HG03135 (cell line): ENCODE data around the gene TOX2.

Experiments
- ATAC-seq: cut with Tn5 transposase; IDR thresholded peaks from one replicate; pipeline ENCODE4 v1.9.1; 2021; ENCODE audit warnings: mild to moderate bottlenecking, moderate library complexity; ENCODE audit not compliant: unreplicated experiment

The TOX2 gene

GRCh38 chr20:43994486-43995100, 79.9 kb downstream of the TOX2 start:
- ATAC-seq: no peak

- ATAC-seq: no peak
These were observed 81.0 kb downstream of the TOX2 start for GRCh38 chr20:43995645-43996044.

DNA sequence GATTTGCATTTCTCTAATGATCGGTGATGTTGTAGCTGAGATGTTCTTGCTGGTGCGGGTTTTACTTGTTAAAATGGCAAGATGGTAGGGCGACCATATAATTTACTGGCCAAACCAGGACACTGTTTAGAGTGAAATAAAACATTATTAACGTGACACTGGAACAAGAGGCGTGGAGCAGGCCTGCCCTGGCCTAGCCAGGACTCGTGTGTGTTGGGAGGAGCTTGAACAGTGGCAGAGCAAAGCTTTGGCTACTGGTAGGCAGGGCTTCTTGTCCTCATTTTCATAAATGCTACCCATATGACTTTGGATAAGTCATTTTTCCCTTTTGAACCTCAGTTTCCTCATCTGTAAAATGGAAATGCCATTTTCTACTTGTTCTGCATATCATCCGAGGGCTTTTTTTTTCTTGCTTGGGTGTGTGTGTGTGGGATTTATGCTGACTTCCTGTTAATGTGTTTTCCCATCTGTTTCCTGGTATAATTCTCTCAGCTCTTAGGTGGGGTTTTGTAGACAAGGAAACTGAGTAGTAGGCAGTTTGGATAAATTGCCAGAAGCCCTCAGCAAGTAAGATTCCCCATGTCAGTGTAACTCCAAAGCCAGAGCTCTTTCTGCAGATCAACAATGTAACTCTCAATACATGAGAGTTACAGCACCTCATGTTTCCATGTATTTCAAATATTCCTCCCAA, 81.7 kb downstream of the TOX2 start:
- no peak for ATAC-seq

DNA sequence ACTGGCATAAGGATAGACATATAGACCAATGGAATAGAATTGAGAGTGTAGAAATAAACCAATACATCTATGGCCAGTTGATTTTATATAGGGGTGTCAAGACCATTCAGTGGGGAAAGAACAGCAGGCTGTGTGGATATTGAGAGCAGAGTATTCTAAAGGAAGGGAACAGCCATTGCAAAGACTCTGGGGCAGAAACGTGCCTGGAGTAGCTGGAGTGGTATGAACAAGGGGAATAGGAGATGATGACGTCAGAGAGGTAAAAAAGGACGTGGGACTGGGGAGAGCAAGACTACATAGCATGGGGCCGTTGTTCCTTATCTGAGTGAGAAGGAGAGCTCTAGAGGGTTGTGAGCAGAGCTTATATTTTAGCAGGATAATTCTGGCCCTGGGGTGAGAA, 85.2 kb downstream of the TOX2 start:
- ATAC-seq: no peak

DNA sequence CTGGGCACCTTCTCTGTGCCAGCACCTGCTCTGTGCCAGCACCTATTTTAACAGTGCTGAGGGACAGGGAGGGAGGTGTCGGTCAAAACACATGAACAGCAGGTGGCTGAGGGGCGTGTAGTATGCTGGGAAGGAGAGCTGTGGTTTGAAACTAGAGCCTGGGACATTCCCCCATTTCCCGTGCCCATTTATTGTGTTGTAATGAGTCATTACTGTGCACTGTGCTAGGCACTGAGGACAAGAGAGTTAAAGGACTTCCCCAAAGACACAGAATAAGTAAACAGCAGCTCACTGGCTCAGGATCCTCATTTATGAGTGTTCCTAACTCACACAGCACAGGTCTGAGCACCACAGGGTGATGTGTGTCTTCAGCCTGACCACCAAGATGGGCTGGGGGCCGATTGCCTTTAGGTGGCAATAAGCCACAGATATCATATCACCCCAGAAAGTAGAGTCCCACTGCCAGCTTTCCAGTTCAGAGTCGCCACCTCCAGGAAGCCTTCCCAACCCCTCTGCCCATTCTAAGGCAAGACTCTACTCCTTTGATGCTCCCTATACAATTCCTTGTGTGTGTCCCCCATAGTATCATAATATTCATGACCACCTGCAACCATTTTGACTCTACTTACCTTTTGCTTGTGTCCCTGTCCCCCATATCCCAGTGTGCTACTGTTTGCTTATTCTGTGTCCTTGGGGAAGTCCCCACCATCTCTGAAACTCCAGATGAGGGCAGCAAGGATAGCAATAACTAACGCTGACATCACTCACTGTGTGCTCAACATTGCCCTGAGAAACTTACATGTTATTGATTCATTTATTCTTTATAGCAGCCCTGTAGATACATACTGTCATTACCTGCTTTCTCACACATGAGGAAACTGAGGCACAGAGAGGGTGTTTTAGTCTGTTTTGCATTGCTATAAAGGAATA, 87.3 kb downstream of the TOX2 start:
- ATAC-seq: no peak

DNA sequence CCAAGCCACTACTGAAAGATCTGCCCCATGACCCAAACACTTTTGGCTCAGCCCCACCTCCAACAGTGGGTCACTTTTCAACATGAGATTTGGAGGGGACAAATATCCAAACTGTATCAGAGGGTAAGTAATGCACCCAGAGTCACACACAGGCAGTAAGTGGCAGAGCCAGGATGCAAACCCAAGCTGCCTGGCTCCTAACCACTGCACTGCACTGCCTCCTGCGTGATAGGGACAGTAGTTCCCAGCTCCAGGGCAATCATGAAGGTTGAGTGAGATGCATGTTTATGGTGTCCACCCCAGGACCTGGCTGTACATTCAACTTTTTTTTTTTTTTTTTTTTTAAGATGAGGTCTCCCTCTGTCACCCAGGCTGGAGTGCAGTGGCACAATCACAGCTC, 88.2 kb downstream of the TOX2 start:
- no peak for ATAC-seq

DNA sequence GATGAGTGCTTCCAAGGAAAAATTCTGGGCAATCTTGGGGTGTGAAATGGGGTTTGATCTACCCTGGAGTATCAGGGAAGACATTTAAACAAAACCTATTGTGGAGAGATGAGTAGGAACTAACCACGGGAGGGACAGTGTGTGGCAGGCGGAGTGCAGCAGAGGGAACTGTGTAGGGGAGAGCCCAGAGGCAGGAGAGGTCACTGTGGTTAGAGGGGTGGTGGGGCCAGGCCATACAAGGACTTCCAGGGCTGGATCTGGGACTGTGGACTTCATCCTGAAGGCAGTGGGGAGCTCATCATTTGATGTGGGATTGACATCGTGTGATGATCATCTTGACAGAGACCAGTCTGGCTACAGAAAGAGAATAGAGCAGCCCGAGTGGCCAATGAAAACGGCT, 89.0 kb downstream of the TOX2 start:
- no peak for ATAC-seq

- no peak for ATAC-seq
These were observed 89.8 kb downstream of the TOX2 start for GRCh38 chr20:44004306-44004915.

DNA sequence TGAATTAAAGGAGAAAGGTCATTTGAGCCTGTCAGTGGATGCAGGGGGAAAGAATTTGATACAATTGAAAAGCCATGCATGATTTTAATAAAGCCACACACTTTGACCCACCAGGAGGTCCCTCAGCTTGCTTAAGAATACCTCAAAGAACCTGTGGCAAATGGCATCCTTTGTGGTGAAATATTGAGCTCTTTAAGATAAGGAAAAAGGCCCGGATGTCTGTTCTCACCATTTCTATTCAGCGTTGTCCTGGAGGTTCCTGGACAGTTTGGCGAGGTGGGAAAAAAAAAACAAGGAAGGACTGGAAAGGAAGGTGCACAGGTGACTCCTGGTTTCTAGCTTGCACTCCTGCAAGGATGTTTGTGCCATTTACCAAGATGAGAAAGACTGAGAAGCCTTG, 91.0 kb downstream of the TOX2 start:
- ATAC-seq: no peak

DNA sequence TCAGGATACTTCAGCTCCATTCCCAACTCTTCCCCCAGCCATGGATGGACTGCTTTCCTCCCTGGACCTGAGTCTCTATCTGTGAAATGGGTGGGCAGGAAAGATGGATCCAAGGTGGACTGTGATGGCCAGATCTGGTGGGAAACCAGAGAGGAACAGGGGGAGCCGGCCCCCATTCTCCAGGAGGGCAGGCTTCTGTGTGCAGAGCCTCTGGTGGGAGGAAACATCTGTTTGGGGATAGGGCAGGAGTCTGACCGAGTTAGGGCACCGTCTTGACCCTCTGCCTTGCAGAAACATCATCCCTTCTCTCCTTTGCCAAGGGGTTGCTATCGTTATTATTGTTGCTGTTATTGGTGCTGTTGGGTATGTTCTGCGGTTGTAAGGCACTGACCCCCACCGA, 91.5 kb downstream of the TOX2 start:
- ATAC-seq: no peak

DNA sequence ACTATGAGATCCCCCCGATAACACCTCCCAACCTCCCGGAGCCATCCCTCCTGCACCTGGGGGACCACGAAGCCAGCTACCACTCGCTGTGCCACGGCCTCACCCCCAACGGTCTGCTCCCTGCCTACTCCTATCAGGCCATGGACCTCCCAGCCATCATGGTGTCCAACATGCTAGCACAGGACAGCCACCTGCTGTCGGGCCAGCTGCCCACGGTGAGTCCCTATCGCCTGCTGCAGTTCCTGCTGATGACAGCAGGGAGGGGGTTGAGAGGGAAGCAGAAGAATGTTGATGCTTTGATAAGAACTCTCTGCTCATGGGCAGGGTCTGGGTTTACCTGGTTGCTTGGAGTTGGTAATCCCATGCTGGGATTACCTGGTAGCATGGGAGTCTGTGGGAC, 91.9 kb downstream of the TOX2 start:
- ATAC-seq: no peak

DNA sequence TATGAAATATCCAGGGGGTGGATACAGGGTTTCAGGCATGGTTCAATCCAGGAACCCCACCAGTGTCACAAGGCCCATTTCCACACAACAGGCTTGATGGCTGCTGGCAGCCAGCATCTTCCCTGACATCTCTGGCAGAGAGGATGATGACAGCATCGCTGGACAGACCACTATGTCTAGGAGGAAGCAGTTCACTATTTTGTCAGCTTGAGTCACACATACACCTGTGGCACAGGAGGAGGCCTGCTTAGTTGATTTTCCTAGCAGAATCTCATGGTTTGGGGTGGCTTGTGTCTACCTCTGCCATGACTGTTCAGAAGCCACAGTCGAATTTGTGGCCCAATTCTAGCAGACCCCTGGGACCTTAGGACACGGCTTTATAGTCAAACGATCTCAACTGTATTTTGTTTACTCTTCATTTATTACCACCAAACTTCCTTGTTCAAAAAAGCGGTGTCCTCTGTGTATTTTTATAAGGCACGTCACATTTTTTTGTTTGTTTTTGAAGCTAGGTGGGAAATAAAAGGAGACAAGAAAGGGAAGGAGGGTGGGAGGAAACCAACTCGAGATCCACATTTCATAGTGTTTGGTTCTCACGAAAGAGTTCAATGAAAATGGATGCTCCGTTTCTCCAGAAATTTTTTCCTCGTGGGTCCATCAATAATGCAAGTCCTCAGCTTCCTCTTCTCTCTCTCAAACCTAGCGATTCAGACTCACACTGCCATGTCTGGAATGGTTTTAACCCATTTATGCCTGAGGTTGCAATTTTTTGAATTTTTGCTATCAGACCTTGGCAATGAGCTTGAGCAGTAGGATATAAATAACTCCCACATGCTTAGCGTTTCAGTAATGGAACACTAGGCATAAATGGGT, 94.4 kb downstream of the TOX2 start:
- ATAC-seq: no peak

DNA sequence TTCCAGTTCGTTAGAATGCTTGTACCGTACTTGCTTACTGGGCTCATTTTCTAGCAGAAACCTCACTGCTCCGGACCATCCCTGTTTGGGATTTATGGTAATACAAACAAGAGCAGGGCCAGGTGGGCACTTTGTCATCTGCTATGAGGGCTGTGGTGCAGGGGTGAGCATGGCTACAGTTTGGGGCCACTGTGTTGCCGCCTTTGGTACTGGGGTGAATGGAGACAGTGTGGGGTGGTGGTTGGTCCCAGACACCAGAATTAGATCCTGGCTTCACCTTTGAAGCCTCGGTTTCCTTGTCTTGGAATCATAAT, 95.0 kb downstream of the TOX2 start:
- no peak for ATAC-seq

GRCh38 chr20:44010162-44010704, 95.6 kb downstream of the TOX2 start:
- no peak for ATAC-seq

GRCh38 chr20:44011251-44011940, 96.7 kb downstream of the TOX2 start:
- no peak for ATAC-seq

GRCh38 chr20:44012466-44013226, 98.0 kb downstream of the TOX2 start:
- no peak for ATAC-seq

DNA sequence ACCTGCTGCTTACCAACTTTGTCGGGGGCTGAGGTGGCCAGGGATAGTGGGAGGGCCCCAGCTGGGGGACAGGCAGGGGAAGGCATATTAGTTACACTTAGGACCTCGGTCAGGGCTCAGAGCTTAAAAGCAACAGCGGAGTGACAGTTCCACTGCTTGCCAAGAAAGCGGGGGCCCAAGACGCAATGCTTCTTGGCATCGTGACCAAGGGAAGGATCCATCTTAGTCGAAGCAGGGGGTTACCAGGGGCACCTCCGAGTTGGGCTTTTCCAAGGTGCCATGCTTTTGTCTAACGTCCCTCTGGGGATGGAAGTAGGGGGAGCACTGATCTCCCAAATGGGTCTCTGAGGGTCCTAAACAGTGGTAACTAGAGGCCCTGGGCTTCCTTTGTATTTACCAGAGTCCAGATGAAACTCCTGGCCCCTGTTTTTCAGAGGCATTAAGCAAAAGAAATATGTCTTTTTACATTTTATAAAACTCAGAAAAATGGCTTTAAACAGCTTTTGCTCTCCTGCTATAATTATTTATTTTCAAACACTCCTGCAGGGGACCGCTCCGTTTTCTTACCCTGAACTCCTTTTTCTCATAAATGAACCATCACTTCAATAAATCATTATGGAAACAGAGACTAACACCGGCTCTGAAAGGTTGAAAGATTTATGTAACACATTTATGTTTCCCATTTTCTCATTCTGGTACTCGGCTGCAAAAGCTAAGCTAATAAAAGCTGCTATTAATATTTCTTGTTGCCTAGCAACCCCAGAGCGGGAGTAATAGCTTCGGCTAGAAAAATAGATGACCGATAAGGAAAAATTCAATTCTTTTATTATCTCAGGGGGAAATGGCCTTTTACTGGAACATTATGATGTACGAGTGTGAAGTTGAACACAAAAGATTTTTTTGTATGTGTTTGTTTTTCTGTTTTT, 100.4 kb downstream of the TOX2 start:
- ATAC-seq: no peak

DNA sequence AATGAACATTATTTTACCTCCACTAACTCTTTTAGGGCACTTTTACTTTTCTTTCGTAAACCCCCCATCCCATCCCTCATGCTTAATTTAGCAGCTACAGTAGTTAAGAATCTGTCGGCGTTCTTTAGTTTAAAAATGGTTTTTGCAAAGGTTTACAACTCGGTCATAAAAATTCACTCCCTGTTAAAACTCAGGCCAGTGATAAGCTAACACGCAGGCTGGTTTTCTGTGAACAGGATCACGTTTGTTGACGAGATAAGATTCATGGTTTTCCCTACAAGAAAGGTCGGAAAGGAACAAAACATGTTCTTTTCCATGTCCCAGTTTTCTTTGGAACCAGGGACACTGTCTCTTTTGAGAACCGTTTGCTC, 101.1 kb downstream of the TOX2 start:
- no peak for ATAC-seq
